ELR (cell line): ENCODE results near the gene INSR.

Experiments
- DNase-seq: peaks from one replicate; pipeline ENCODE4 v3.0.0-alpha.2; 2015; ENCODE audit warnings: low read depth

The INSR gene

DNA sequence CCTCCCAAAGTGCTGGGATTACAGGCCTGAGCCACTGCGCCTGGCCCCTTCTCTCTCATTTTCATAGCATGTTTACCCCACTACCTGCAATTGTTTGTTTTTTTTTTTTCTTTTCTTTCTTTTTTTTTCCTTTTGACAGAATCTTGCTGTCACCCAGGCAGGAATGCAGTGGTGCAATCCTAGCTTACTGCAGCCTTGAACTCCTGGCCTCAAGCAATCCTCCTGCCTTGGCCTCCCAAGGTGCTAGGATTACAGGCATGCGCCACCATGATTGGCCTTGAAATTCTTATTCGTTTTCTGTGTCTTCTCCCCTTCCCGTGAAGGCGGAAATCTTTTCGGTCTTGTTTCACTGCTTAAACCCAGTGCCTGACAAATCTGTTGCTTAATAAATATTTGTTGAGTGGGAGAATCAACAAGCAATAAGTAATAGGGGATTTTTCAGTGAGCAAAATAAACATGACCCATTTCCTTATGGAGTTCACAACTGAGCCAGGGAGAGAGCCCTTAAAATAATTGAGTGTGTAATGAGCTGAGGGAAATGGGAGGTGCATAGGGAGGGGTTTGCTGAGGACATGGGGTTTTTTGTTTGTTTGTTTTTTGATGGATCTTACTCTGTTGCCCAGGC lies 1.8 kb upstream of the INSR start:
- no peak for DNase-seq

DNA sequence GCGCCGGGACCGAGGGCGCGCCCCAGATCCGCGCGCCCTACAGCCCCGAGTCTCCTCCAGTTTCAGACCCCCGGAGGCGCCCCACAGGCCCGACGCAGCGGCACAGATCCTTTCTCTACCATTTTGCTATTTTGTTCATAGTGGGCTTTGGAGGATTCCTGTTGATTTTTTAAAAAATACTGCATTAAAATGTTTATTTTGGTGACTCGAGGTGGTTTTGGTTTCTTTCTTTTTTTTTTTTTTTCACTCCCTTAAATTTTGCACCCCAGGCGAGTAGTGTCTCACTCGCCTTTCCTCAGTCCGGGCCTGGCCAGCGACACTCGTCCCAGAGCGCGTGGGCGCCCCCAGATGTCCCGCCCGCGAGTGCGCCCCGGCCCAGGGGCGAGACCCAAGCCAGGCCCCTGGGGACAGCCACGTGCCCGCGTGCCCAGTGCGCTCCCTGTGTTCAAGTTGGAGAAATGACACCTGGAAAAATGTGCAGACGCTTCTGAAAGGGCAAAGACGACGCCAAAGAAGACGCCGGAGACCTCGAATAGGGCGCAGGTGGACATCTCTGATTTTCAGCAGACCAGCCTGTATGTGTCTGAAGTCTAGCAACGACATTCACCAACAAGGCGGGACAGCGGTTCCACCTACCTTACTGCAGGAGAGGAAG lies 471 bp upstream of the INSR start:
- DNase-seq, result peak; percentile 47

DNA sequence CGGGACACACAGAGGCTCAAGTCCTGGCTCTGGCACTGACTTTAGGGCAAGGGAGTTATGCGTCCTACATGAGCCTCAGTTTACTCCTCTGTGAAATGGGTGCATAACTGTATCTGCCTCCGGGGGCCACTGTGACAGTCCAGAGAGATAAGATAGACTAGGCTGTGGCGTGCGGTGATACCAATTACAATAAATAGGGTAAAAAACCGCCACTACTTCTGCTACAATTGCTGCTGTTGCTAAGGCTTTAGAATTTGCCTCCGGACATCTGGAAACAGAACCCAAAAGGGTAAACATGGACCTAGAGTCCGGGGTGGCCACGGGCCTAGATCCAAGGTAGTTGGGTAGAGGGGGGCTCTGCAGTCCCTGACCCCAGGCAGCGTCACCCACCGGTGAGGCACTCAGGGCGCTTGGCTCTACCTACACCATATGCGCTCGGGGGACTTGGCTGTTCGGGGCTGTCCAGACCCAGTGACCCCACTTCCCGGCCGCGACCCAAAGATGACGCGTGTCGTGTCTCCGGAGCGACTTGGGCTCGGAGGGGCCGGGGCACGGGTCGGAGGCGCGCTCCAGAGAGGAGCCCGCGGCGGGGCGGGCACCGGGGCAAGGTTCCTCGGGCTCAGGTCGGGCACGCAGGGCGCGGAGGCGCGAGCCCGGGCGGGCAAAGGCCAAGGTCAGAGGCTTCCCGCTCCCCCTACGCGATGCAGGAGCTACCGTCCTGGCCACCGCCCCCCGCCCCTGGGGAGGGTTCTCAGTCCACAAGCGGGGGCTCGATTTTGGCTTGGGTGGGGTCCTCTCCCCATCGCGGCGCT lies 1.1 kb downstream of the INSR start:
- DNase-seq, result no peak

DNA sequence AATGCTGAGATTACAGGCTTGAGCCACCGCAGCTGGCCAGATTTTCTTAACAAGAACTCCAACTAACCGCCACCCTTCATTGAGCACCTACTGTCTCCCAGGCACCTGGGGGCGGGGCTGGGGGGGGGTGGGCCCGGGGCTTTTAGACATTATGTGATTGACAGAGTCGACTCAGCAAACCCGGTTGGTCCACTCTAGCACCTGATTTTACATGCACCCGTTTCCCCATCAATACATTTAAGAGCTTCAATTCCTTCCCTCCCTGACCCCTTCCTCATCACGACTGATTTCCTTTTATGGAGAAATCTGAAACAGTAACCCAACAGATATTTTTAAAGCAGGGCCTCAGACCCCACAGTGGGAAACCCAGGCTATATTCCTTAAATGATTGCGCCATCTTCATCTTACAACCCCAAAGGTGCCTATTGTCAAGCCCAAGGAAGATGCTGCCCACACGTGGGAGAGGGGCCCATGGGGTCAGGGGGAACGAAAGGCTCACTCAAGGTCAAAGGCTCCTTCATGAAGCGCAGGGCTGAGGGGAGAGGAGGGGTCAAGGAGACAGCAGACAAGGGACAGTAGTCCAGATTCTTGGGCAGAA lies 1.8 kb downstream of the INSR start:
- no peak for DNase-seq

DNA sequence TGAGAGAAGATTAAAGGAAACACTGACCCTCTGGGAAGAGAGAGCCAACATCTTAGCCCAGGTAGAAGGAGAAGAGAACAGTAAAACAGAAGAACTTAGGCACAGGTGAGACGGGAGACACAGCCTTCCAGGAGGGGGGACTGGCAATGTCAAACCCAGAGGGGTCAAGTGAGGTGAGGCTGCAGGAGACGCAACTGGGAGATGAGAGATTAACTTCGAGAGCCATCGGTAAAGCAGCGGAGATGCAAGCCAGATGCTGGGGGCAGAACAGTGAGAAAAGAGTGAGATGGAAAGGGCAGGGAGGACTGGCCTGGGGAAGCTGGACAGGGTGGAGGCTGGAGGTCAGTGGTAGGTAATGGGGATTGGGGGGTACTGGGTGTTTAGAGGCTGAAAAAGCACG lies 5.2 kb downstream of the INSR start:
- no peak for DNase-seq

DNA sequence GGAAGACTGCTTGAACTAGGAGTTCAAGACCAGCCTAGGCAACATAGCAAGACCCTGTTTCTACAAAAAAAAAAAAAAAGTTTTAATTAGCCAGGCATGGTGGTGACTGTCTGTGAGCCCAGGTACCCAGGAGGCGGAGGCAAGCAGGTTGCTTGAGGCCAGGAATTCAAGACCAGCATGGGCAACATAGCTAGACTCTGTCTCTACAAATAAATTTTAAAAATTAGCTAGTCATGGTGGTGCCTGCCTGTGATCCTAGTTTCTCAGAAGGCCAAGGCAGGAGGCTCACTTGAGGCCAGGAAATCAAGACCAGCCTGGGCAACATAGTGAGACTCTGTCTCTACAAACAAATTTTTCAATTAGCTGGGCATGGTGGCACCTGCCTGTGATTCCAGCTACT lies 6.1 kb downstream of the INSR start:
- no peak for DNase-seq

DNA sequence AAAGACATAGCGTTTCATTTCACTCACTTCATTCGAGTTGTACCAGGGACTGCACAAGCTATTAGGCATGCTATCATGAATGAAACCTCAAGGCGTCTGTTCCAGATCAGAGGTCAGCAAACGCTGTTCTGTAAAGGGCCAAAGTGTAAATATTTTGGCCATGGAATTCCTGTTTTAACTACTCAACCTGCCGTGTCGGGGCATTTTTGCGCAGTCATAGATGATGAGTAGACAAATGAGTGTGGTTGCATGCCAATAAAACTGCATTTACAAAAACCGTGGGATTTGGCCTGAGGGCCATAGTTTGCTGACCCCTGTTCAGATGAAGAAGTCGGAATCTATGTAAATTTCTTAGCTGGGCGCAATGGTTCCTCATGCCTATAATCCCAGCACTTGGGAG lies 6.5 kb downstream of the INSR start:
- DNase-seq, result peak; percentile 66

DNA sequence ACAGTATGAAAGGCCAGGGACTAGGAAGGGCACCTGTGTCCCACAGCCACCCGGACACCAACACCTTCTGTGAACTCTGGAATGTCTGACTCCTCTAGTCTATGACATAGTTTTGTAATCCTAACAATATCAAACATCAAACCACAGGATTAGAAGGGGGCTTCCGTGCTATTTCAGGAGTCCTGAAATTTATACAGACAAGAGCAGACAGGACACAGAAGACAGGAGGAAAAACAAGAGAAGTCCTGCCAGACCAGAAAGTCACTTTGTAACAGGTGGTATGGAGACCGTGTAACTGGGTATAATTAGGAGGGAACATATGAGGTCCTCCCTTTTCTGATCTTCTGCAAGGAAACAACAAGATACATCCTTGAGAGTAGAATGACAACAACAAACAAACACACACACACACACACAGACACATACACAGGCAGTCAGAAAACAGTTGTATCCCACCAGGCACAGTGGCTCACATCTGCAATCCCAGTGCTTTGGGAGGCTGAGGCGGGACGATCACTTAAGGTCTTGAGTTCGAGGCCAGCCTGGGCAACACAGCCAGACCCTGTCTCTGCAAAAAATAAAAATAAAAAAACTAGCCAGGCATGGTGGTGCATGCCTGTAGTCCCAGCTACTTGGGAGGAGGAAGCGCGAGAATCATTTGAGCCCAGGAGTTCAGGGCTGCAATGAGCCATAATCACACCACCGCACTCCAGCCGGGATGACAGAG lies 13.1 kb downstream of the INSR start:
- DNase-seq, result no peak

DNA sequence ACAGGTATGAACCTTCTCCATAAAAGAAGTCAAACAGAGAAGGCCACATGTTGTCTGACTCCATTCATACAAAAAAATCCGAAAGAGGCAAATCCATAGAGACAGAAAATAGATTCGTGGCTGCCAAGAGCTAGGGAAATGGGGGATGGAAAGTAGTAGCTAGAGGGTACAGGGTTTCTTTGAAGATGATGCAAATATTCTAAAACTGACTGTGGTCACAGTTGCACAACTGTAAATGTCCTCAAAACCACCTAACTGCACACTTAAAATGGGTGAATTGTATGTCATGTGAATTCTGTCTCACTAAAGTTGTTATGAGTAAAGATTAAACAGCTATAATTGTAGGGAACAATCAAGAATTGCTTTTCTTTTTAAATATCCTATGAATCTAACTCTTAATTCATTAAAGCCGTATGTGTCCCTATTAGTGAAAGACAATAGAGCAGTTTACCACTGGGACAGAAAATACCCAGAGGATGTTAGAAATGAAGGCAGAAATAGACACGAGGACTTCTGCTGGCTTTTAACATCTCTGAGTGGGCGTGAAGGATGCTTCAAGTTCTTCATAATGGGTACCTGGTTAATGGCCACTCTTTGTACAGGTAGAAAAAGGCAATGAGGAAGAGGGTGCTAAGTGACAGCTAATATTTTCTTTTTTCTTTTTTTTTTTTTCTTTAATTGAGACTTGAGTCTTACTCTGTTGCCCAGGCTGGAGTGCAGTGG lies 21.2 kb downstream of the INSR start:
- no peak for DNase-seq

DNA sequence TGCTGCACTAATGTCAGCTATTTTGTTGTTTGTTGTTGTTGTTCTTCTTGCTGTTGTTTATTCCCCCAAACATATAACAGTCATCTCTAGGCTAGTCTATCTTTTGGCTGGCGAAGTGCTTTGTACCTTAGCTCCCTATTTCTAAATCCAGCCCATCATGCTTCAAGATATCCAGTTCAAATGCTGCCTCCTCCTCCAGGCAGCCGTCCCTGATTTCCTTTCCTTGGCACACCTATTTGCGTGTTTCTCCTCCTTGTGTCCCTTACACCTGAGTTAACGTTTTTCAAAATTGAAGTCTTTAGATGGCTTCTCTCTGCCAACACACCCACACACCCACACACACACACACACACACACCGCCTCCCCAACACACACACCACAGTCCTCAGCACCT lies 25.5 kb downstream of the INSR start:
- DNase-seq, result no peak

DNA sequence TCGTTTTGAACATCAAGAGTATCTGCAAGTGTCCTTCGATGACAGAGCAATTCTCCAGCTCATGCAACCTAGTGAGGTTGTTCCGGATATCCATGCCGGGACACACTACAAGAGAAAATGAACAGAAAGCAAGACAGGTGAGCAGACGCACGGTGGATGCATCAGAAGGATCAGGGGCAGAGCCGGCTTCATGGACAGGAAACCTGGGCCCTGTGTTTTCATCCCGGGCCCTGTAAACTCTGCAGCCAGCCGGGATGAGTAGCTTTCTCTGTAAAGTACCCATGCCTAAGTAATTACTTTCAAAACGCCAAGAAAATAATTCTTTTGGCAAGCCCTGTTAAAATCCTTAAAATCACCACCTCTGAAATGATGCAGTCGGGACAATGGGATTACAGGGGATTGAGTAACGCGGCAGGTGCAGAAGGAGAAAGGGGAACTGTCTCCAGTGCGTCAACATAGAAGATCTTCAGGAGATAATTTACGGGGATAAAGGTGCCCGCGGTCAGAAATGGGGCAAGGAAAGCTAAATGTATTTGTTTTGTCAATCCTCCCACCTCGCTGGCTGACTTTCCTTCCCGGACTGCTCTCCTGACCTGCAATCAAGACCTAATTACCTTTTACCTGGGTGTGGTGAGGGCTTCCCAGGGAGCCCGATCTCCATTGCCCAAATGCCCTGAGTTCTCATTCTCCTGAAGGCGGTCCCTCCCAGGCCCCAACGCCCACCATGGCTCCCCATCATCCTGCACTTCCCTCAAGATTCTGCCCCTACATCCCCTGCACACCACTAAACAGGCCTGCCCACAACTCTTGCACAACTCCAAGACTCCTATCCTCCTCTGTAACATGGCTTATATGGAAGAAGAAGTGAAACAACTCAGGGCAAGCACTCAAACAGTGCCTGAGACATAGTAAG lies 26.2 kb downstream of the INSR start:
- DNase-seq, result no peak

DNA sequence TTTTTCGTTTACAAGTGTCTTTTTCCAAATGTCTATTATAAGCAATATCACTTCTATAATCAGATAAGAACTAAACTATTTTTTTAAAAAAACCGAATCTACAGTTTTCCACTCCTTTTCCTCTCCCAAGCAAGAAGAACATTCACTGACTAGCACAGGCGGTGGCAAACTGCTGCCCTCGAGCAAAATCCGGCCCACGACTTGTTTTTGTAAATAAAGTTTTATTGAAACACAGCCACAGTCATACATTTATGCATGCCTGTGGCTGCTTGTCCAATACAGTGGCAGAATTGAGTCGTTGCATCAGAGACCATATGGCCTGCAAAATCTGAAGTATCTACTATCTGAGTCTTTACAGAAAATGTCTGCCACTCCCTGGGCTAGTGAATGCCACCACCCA lies 27.4 kb downstream of the INSR start:
- no peak for DNase-seq

DNA sequence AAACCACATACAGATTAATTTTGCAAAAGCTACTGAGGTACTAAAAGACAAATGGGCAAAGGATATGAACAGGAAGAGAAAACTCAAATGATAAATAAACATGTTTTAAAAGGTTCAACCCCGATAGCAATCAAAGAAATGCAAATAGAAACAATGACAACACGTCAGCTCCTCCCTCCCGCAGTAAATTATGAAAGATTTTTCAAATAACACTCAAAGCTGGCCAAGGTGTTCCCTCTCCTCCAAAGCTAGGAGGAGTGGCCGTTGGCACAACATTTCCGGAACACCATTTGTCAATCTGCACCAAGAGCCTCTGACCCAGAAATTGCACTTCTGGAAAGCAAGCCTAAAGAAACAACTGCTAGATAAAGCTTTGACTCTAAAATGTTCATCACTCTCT lies 28.3 kb downstream of the INSR start:
- DNase-seq, result no peak

DNA sequence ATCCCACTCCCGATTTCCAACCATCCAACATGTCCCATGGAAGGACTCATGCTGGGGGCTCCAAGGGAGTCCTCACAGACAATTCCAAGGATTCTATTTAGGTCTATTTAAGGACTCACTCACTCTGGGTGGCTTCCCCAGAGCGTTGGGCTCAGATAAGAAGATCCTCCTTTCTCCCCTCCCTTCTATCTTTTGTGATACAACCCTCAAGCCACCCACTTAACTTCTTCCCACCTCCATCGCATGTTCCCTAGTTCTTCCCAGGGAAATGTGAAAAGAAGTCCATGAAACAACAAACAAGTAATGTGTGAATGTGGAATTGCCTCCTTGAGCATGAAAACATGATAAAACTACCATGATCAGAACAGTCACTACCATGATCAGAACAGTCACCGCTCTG lies 29.4 kb downstream of the INSR start:
- DNase-seq, result no peak

DNA sequence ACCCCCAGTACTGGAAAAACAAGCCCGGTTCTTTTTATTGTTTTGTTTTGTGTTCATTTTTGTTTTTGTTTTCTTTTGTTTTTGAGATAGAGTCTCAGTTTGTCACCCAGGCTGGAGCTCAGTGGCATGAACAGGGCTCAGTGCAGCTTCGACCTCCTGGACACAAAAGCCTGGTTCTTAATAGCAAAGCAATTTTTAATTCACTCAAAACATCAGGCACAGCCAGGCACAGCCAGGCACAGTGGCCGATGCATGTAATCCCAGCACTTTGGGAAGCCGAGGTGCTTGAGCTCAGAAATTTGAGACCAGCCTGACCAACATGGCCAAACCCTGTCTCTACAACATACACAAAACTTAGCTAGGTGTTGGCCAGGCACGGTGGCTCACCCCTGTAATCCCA lies 30.7 kb downstream of the INSR start:
- DNase-seq, result no peak

DNA sequence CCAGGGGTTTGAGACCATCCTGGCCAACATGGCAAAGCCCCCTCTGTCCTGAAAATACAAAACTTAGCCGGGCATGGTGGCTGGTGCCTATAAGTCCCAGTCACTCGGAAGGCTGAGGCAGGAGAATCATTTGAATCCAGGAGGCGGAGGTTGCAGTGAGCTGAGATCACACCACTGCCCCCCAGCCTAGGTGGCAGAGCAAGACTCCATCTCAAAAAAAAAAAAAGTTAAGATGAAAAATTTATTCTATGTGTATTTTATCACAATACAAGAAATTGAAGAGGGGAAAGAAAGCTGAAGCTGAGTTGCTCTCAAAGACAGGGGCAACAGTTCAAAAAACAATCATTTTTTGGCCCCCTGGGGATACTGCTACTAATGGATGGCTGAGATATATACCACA lies 31.1 kb downstream of the INSR start:
- no peak for DNase-seq

DNA sequence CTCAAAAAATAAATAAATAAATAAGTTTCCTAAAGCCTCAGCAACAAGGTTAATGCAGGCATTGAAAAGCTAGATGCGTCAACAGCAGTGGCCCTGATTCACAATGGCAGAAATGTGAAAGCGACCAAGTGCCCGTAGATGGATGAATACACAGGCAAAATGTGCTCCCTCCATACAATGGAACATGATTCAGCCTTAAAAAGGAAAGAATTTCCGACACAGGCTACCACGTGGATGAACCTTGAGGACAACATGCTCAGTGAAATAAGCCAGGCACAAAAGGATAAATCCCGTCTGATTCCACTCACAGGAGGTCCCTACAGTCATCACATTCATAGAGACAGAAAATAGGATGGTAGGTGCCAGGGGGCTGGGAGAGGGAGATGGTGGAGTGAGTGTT lies 31.7 kb downstream of the INSR start:
- DNase-seq, result no peak

DNA sequence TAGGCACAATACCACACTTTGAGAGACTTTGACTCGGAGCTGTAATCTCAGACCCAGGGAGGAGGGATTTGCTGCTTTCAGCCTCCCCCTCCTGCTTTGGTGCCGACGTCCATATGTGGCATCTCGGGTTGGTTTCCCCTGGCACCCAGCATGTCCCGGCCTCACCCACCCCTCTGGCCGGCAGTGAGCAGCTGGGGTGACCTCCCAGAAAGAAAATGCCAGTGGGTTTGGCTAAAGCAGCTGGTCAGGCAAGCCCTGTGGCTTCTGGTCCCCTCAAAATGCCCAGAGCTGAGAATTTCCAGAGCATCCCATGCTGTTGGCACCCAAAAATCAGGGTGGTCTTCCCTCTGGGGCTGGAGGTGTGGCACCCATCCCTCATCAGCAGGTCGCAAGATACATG lies 34.1 kb downstream of the INSR start:
- DNase-seq, result no peak

DNA sequence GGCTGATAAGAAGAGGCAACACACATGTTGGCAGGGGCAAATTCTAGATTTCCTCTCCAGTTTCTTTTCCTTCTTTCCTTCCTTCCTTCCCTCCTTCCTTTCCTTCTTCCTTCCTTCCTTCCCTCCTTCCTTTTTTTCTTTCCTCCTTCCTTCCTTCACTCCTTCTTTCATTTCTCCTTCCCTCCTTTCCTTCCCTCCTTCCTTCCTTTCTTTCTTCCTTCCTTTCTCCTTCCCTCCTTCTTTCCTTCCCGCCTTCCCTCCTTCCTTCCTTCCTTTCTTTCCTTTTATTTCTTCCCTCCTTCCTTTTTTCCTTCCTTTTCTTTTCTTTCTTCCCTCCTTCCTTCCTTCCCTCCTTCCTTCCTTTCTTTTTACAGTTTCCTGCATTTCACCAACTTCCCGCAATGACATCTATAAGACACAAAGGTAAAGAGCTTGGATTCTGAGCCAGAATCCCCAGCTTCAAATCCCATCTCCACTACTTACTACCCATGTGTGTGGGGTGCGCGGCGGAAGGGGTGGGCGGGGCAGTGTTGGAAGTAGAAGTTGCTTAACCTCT lies 35.3 kb downstream of the INSR start:
- DNase-seq, result no peak
